Thyroid gland (tissue), 4 donors: ENCODE data around the gene SH3D19. TPM values are rescaled to one million over a fixed set of nuclear protein-coding genes. Genes with fewer than 3 reads are reported as not detected.

Experiments used
- DNase-seq, 2 donors: peaks; one replicate each; pipeline ENCODE4 v3.0.0-alpha.2; 2019
- H3K27ac ChIP-seq, 3 donors: fragments of 200-600 bp; sonication (generic); 1 replicate in 2 of 3; 2 replicates in 1 of 3; pipeline ENCODE4 v1.5.1; 2016 to 2019; ENCODE audit warnings: mild to moderate bottlenecking in 1 of 3, moderate library complexity in 1 of 3
- H3K27me3 ChIP-seq: fragments of 200-600 bp; sonication (generic); one replicate; pipeline ENCODE4 v1.5.1; 2019
- H3K36me3 ChIP-seq, 2 donors: fragments of 200-600 bp; sonication (generic); one replicate each; pipeline ENCODE4 v1.5.1; 2016 to 2019
- H3K4me1 ChIP-seq, 2 donors: fragments of 200-600 bp; sonication (generic); one replicate each; pipeline ENCODE4 v1.5.1; 2017 to 2019
- H3K4me3 ChIP-seq, 3 donors: fragments of 200-600 bp; sonication (generic); replicated peaks in 1 of 3; 1 replicate in 2 of 3; 2 replicates in 1 of 3; pipeline ENCODE4 v1.5.1; 2016; ENCODE audit warnings: mild to moderate bottlenecking in 1 of 3
- H3K9me3 ChIP-seq: fragments of 200-600 bp; sonication (generic); one replicate; pipeline ENCODE4 v1.5.1; 2017
- CTCF ChIP-seq, 6 experiments: fragments of 200-600 bp in 3 of 6; fragments of 450-650 bp in 3 of 6; sonication (generic) in 3 of 6; IDR thresholded peaks; one replicate each; pipeline ENCODE4 v1.5.1; 2016 to 2019; ENCODE audit warnings: antibody characterized with exemption in 6 of 6, mild to moderate bottlenecking in 2 of 6, inconsistent platforms in 1 of 6, moderate library complexity in 1 of 6
- POLR2A ChIP-seq, 2 donors: fragments of 450-650 bp; IDR thresholded peaks; one replicate each; pipeline ENCODE4 v1.6.1; 2017; ENCODE audit warnings: antibody characterized with exemption in 2 of 2, mild to moderate bottlenecking in 2 of 2, moderate library complexity in 1 of 2
- WGBS, 2 donors: methylation state at CpG; one replicate each; pipeline ENCODE4 v1.1.5; 2017; 5-methylcytosine and 5-hydroxymethylcytosine counted together
- intact Hi-C: fragments of 100-400 bp; cut with DNase I; formaldehyde crosslinking; loops from one replicate; pipeline ENCODE4 v1.15.1; 2023
- total RNA-seq, 4 donors: library from RNA; depleted of rRNA; stranded (reverse); fragments of >200 nt; gene quantifications; one replicate each; pipeline ENCODE4 v1.2.3, GENCODE V29; 2016

The SH3D19 gene
- total RNA-seq, 4 donors from 2014 or later: 82.0 to 143 (median 113) TPM

- TF ChIP-seq CTCF (IDR thresholded peaks at IDR 0.05) (no peak), POLR2A (IDR thresholded peaks at IDR 0.05) (no peak)
- H3K4me1 ChIP-seq: peaks cover 6 to 15% of the 10 kb centered on the region in 2 donors
- no peak overlapping the region for H3K4me3 ChIP-seq
- no peaks in the 10 kb centered on the region for H3K9me3 ChIP-seq
- peak overlapping the region in 1 of 3 donors; percentile 1 for H3K27ac ChIP-seq
- DNase-seq: no peak
- intact Hi-C loops: no loop called here
- 64 to 67% methylated on average over 10 of the region's 10 CpGs for WGBS, 2 donors
- no peaks in the 10 kb centered on the region for H3K36me3 ChIP-seq
- no peaks in the 10 kb centered on the region for H3K27me3 ChIP-seq
Measured at GRCh38 chr4:151226004-151226932, 99.1 kb downstream of the SH3D19 start.

- Histone ChIP-seq H3K27ac (no peak overlapping the region), H3K9me3 (no peaks in the 10 kb centered on the region), H3K4me1 (peaks cover 6 to 13% of the 10 kb centered on the region in 2 donors), H3K36me3 (no peaks in the 10 kb centered on the region), H3K27me3 (no peaks in the 10 kb centered on the region), H3K4me3 (no peak overlapping the region)
- no peak for TF ChIP-seq POLR2A (IDR thresholded peaks at IDR 0.05)
- TF ChIP-seq CTCF (IDR thresholded peaks at IDR 0.05): no peak
- no peak for DNase-seq
- intact Hi-C loops: no loop called here
- 68 to 73% methylated on average over 4 of the region's 4 CpGs for WGBS, 2 donors
Measured at GRCh38 chr4:151223465-151223864, 101.9 kb downstream of the SH3D19 start.

- no peak overlapping the region for H3K4me3 ChIP-seq
- H3K4me1 ChIP-seq: peaks cover 3 to 5% of the 10 kb centered on the region in 2 donors
- TF ChIP-seq CTCF (IDR thresholded peaks at IDR 0.05) (no peak), POLR2A (IDR thresholded peaks at IDR 0.05) (no peak)
- intact Hi-C loops: no loop called here
- H3K36me3 ChIP-seq: no peaks in the 10 kb centered on the region
- H3K27me3 ChIP-seq: no peaks in the 10 kb centered on the region
- no peaks in the 10 kb centered on the region for H3K9me3 ChIP-seq
- DNase-seq: no peak
- 90 to 93% methylated on average over 2 of the region's 2 CpGs for WGBS, 2 donors
- no peak overlapping the region for H3K27ac ChIP-seq
Measured at GRCh38 chr4:151219948-151220347, 105.5 kb downstream of the SH3D19 start.

- Histone ChIP-seq H3K4me3 (no peak overlapping the region), H3K4me1 (peaks cover 3 to 5% of the 10 kb centered on the region in 2 donors), H3K27ac (no peak overlapping the region), H3K9me3 (no peaks in the 10 kb centered on the region), H3K36me3 (no peaks in the 10 kb centered on the region), H3K27me3 (no peaks in the 10 kb centered on the region)
- 94 to 95% methylated on average over 4 of the region's 4 CpGs for WGBS, 2 donors
- no peak for DNase-seq
- intact Hi-C loops: no loop called here
- TF ChIP-seq POLR2A (IDR thresholded peaks at IDR 0.05): no peak
- TF ChIP-seq CTCF (IDR thresholded peaks at IDR 0.05): no peak
Measured at GRCh38 chr4:151219091-151219490, 106.3 kb downstream of the SH3D19 start.

GRCh38 chr4:151218343-151218742, 107.1 kb downstream of the SH3D19 start:
- Histone ChIP-seq H3K36me3 (no peaks in the 10 kb centered on the region), H3K4me1 (peaks cover 3 to 5% of the 10 kb centered on the region in 2 donors), H3K27ac (no peak overlapping the region), H3K27me3 (no peaks in the 10 kb centered on the region), H3K9me3 (no peaks in the 10 kb centered on the region), H3K4me3 (no peak overlapping the region)
- intact Hi-C loops: no loop called here
- TF ChIP-seq POLR2A (IDR thresholded peaks at IDR 0.05): no peak
- no peak for TF ChIP-seq CTCF (IDR thresholded peaks at IDR 0.05)
- 84 to 89% methylated on average over 2 of the region's 2 CpGs for WGBS, 2 donors
- DNase-seq: no peak
